H1 (cell line): Measurements from ENCODE around the gene TLE1.
"Not testable (repeated sequence)": the region's sequence is repeated elsewhere in the genome, so short reads cannot be mapped to it uniquely, and the experiment has no call there.

Source experiments
- CTCF ChIP-seq, 3 experiments: IDR thresholded peaks; 1 replicate in 2 of 3; 2 replicates in 1 of 3; pipeline versions ENCODE4 v1.5.1 to v1.6.1; 2011; ENCODE audit warnings: low read length in 3 of 3, mild to moderate bottlenecking in 3 of 3, inconsistent platforms in 2 of 3, low read depth in 1 of 3, moderate library complexity in 1 of 3; ENCODE audit not compliant: insufficient read depth in 1 of 3; ENCODE audit errors: control extremely low read depth in 1 of 3
- EP300 ChIP-seq, 2 experiments: IDR thresholded peaks; 1 replicate in 1 of 2; 2 replicates in 1 of 2; pipeline ENCODE4 v1.6.1; 2011 to 2012; ENCODE audit warnings: low read depth in 2 of 2, low read length in 2 of 2, mild to moderate bottlenecking in 2 of 2, borderline replicate concordance in 1 of 2, inconsistent platforms in 1 of 2, moderate library complexity in 1 of 2
- GABPA ChIP-seq: IDR thresholded peaks from 2 replicates; pipeline ENCODE4 v1.6.1; 2011; ENCODE audit warnings: mild to moderate bottlenecking, low read length, moderate library complexity, borderline replicate concordance; ENCODE audit not compliant: insufficient read depth
- POLR2A ChIP-seq, 2 experiments: IDR thresholded peaks; 1 replicate in 1 of 2; 2 replicates in 1 of 2; pipeline ENCODE4 v1.6.1; 2011; ENCODE audit warnings: low read depth in 2 of 2, low read length in 2 of 2, mild to moderate bottlenecking in 2 of 2; ENCODE audit errors: control extremely low read depth in 1 of 2
- POLR2AphosphoS5 ChIP-seq: IDR thresholded peaks from 2 replicates; pipeline ENCODE4 v1.6.1; 2011; ENCODE audit warnings: low read depth, low read length

GRCh38 chr9:81644513-81644912 lies 44.8 kb downstream of the TLE1 start:
- TF ChIP-seq CTCF (IDR thresholded peaks at IDR 0.05; ENCODE audit: control extremely low read depth in 1 of 3, insufficient read depth in 1 of 3, low read depth in 1 of 3, low read length in 3 of 3); POLR2A (IDR thresholded peaks at IDR 0.05; ENCODE audit: control extremely low read depth in 1 of 2, low read depth in 2 of 2, low read length in 2 of 2); GABPA; POLR2AphosphoS5; EP300 (IDR thresholded peaks at IDR 0.05; ENCODE audit: borderline replicate concordance in 1 of 2, low read depth in 2 of 2, low read length in 2 of 2): not testable (repeated sequence)
